ENCODE measurements around the gene FAHD1. TPM values are rescaled to one million over a fixed set of nuclear protein-coding genes. Genes with fewer than 3 reads are reported as not detected.

Gene FAHD1
- total and polyA plus RNA-seq, 2 donors (not counting 1 experiment from before 2014, with no cell fraction given): 28.3 to 78.3 TPM

GRCh38 chr16:1790261-1790610, 36.8 kb upstream of the FAHD1 start:
- Histone ChIP-seq H3K79me2 (ENCODE audit: control insufficient read depth, insufficient read depth, low read length) (peaks cover 16% of the 10 kb centered on the region), H3K27me3 (ENCODE audit: control insufficient read depth, insufficient read depth, low read length) (no peaks in the 10 kb centered on the region), H3K9me3 (ENCODE audit: control insufficient read depth, insufficient read depth, low read depth, low read length) (no peaks in the 10 kb centered on the region), H2AFZ (ENCODE audit: low read length) (no peak overlapping the region), H3K27ac (ENCODE audit: insufficient read depth, low read length) (no peak overlapping the region), H4K20me1 (ENCODE audit: control insufficient read depth, extremely low read depth, insufficient read depth, low read length) (no peaks in the 10 kb centered on the region), H3K4me3 (replicated peaks in 1 of 4; ENCODE audit: control extremely low read depth in 1 of 4, insufficient read depth in 1 of 4, low read depth in 3 of 4, low read length in 4 of 4) (no peak overlapping the region), H3K9ac (ENCODE audit: insufficient read depth, low read length) (no peak overlapping the region), H3K4me2 (ENCODE audit: extremely low read depth, insufficient read depth, low read length) (no peak overlapping the region), H3K4me1 (ENCODE audit: control insufficient read depth, extremely low read depth, insufficient read depth, low read length) (no peaks in the 10 kb centered on the region), H3K36me3 (ENCODE audit: control insufficient read depth, insufficient read depth, low read length) (peaks cover 20% of the 10 kb centered on the region)
- DNase-seq (ENCODE audit: low read depth in 2 of 2): no peak
- TF ChIP-seq CTCF (conservative IDR thresholded peaks at IDR 0.05 in 1 of 2, IDR thresholded peaks at IDR 0.05 in 1 of 2; ENCODE audit: low read depth in 1 of 2, low read length in 2 of 2) (no peak), EZH2 (IDR thresholded peaks at IDR 0.05; ENCODE audit: low read length, missing control alignments) (no peak)

GRCh38 chr16:1790611-1791255, 36.3 kb upstream of the FAHD1 start:
- H3K79me2 ChIP-seq (ENCODE audit: control insufficient read depth, insufficient read depth, low read length): peaks cover 11% of the 10 kb centered on the region
- no peak overlapping the region for H3K4me2 ChIP-seq (ENCODE audit: extremely low read depth, insufficient read depth, low read length)
- no peak for DNase-seq (ENCODE audit: low read depth in 2 of 2)
- no peak overlapping the region for H3K9ac ChIP-seq (ENCODE audit: insufficient read depth, low read length)
- no peak overlapping the region for H3K4me3 ChIP-seq (replicated peaks in 1 of 4; ENCODE audit: control extremely low read depth in 1 of 4, insufficient read depth in 1 of 4, low read depth in 3 of 4, low read length in 4 of 4)
- no peak for TF ChIP-seq CTCF (conservative IDR thresholded peaks at IDR 0.05 in 1 of 2, IDR thresholded peaks at IDR 0.05 in 1 of 2; ENCODE audit: low read depth in 1 of 2, low read length in 2 of 2)
- TF ChIP-seq EZH2 (IDR thresholded peaks at IDR 0.05; ENCODE audit: low read length, missing control alignments): no peak
- H4K20me1 ChIP-seq (ENCODE audit: control insufficient read depth, extremely low read depth, insufficient read depth, low read length): no peaks in the 10 kb centered on the region
- H3K36me3 ChIP-seq (ENCODE audit: control insufficient read depth, insufficient read depth, low read length): peaks cover 20% of the 10 kb centered on the region
- no peak overlapping the region for H2AFZ ChIP-seq (ENCODE audit: low read length)
- H3K27ac ChIP-seq (ENCODE audit: insufficient read depth, low read length): no peak overlapping the region
- H3K9me3 ChIP-seq (ENCODE audit: control insufficient read depth, insufficient read depth, low read depth, low read length): no peaks in the 10 kb centered on the region
- no peaks in the 10 kb centered on the region for H3K4me1 ChIP-seq (ENCODE audit: control insufficient read depth, extremely low read depth, insufficient read depth, low read length)
- no peaks in the 10 kb centered on the region for H3K27me3 ChIP-seq (ENCODE audit: control insufficient read depth, insufficient read depth, low read length)

- Histone ChIP-seq H3K27ac (ENCODE audit: insufficient read depth, low read length) (no peak overlapping the region), H3K4me2 (ENCODE audit: extremely low read depth, insufficient read depth, low read length) (no peak overlapping the region), H2AFZ (ENCODE audit: low read length) (no peak overlapping the region), H3K4me3 (replicated peaks in 1 of 4; ENCODE audit: control extremely low read depth in 1 of 4, insufficient read depth in 1 of 4, low read depth in 3 of 4, low read length in 4 of 4) (no peak overlapping the region), H4K20me1 (ENCODE audit: control insufficient read depth, extremely low read depth, insufficient read depth, low read length) (no peaks in the 10 kb centered on the region), H3K36me3 (ENCODE audit: control insufficient read depth, insufficient read depth, low read length) (peaks cover 17% of the 10 kb centered on the region), H3K27me3 (ENCODE audit: control insufficient read depth, insufficient read depth, low read length) (no peaks in the 10 kb centered on the region), H3K9ac (ENCODE audit: insufficient read depth, low read length) (no peak overlapping the region), H3K9me3 (ENCODE audit: control insufficient read depth, insufficient read depth, low read depth, low read length) (no peaks in the 10 kb centered on the region), H3K4me1 (ENCODE audit: control insufficient read depth, extremely low read depth, insufficient read depth, low read length) (no peaks in the 10 kb centered on the region), H3K79me2 (ENCODE audit: control insufficient read depth, insufficient read depth, low read length) (peaks cover 5% of the 10 kb centered on the region)
- TF ChIP-seq CTCF (conservative IDR thresholded peaks at IDR 0.05 in 1 of 2, IDR thresholded peaks at IDR 0.05 in 1 of 2; ENCODE audit: low read depth in 1 of 2, low read length in 2 of 2) (no peak), EZH2 (IDR thresholded peaks at IDR 0.05; ENCODE audit: low read length, missing control alignments) (no peak)
- DNase-seq (ENCODE audit: low read depth in 2 of 2): no peak
These were observed 35.6 kb upstream of the FAHD1 start for GRCh38 chr16:1791256-1791942.
